Measurements from ENCODE around the gene ENTPD2. TPM values are rescaled to one million over a fixed set of nuclear protein-coding genes. Genes with fewer than 3 reads are reported as not detected.

The ENTPD2 gene
- total and polyA plus RNA-seq, 2 of the 4 experiments (the other 2 are of a cell fraction): not detected

DNA sequence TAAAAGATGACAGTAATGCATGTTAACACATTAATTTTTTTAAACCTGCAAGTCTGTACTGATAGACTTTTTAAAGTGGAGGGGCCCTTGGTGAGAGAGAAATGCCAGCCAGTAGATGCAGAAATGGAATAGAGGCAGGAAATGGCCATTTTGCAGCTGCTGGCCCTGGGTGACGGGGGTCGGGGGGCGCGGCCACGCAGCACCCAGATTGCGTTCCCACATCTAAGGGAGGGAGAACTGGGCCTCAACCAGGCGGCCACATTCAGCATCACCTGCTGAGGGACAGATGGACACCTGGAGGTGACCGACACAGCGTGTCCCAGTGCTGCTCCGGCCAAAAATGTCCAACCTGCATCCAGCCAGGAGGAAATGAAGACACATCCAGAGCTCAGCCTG lies 51.2 kb downstream of the ENTPD2 start:
- no peak overlapping the region for H2BK15ac ChIP-seq (ENCODE audit: low read depth, low read length)
- ATAC-seq (ENCODE audit: low read depth) (no peak), DNase-seq (no peak)
- H4K8ac ChIP-seq (ENCODE audit: low read depth in 2 of 2, low read length in 2 of 2): no peak overlapping the region
- H3K36me3 ChIP-seq (ENCODE audit: control insufficient read depth, insufficient read depth, low read length): no peaks in the 10 kb centered on the region
- H3K14ac ChIP-seq (replicated peaks; ENCODE audit: low read depth, low read length): no peak overlapping the region
- intact Hi-C loops (cut with micrococcal nuclease): no loop called here
- ChIA-PET POLR2A (ENCODE audit: unreplicated experiment) (no interaction called here), CTCF (no interaction called here)
- no peak overlapping the region for H2BK5ac ChIP-seq (ENCODE audit: low read depth, low read length, poor library complexity, severe bottlenecking)
- 0 out of 2 replicates have a peak overlapping the region, but pooled peaks have one; percentile 16 for H2AK5ac ChIP-seq (ENCODE audit: low read depth, low read length)
- peaks cover 13% of the 10 kb centered on the region for H3K4me1 ChIP-seq (ENCODE audit: control insufficient read depth, insufficient read depth, low read length)
- H2BK120ac ChIP-seq (ENCODE audit: low read depth, low read length): no peak overlapping the region
- H4K20me1 ChIP-seq (ENCODE audit: insufficient read depth, low read length): peaks cover 8% of the 10 kb centered on the region
- 81% methylated on average over 5 of the region's 10 CpGs; no CpG with 5 or more reads in 1 of the 2 experiments for WGBS, 2 experiments (ENCODE audit: extremely low coverage in 2 of 2, insufficient read length in 1 of 2)
- H3K23ac ChIP-seq (ENCODE audit: low read depth, low read length): no peak overlapping the region
- no peak for TF ChIP-seq RCOR1 (IDR thresholded peaks at IDR 0.05; ENCODE audit: insufficient replicate concordance, low read length)
- TF ChIP-seq SMC3 (IDR thresholded peaks at IDR 0.05; ENCODE audit: low read depth, low read length): no peak
- H2BK20ac ChIP-seq (ENCODE audit: low read depth, low read length): no peak overlapping the region
- in situ Hi-C loops (cut with MboI; ENCODE audit: low sequenced_read_pairs): no loop called here
- H3K79me1 ChIP-seq (ENCODE audit: low read depth in 1 of 2, low read length in 2 of 2): no peaks in the 10 kb centered on the region
- H2AK9ac ChIP-seq (replicated peaks; ENCODE audit: low read depth, low read length, poor library complexity): no peak overlapping the region
- no peak overlapping the region for H4K5ac ChIP-seq (ENCODE audit: low read depth, low read length)
- dilution Hi-C loops (cut with HindIII; ENCODE audit: low sequenced_read_pairs, unreplicated experiment): no loop called here
- no peak overlapping the region for H3K56ac ChIP-seq (ENCODE audit: extremely low read depth, insufficient read depth, low read length)
- no peak overlapping the region for H4K91ac ChIP-seq (ENCODE audit: insufficient read depth, low read depth, low read length)
- no peak overlapping the region for H3K4me3 ChIP-seq (ENCODE audit: insufficient read depth, low read depth, low read length)
- BruUV-seq (replicated peaks): no TSS peak
- H3K27me3 ChIP-seq (ENCODE audit: control insufficient read depth, insufficient read depth, low read length): no peaks in the 10 kb centered on the region
- H3K27ac ChIP-seq (ENCODE audit: insufficient read depth, low read length): no peak overlapping the region
- no peak overlapping the region for H3K4ac ChIP-seq (ENCODE audit: low read depth, low read length)
- peaks cover 10% of the 10 kb centered on the region for H3K9me1 ChIP-seq (ENCODE audit: insufficient read depth, low read length)
- no peaks in the 10 kb centered on the region for H3K9me3 ChIP-seq (ENCODE audit: control insufficient read depth, insufficient read depth, low read length)
- H3K9ac ChIP-seq (ENCODE audit: low read depth, low read length): no peak overlapping the region
- no peak overlapping the region for H3K18ac ChIP-seq (ENCODE audit: low read depth, low read length)
- no peak overlapping the region for H3K4me2 ChIP-seq (ENCODE audit: low read depth, low read length)
- H2AFZ ChIP-seq (replicated peaks; ENCODE audit: low read length, poor library complexity): no peak overlapping the region

Measured in IMR-90 (cell line).